PC-9 (cell line): ENCODE data around the gene INSYN2A.

Experiments used
- EZH2 ChIP-seq: fragments of 200-600 bp; sonication (generic); IDR thresholded peaks from 2 replicates; pipeline ENCODE4 v1.8.0; 2017; ENCODE audit warnings: antibody characterized with exemption, low read depth
- TF ChIP-seq, protein P1 (sequence below): fragments of 200-600 bp; sonication (generic); conservative IDR thresholded peaks from 2 replicates; pipeline ENCODE4 v1.6.1; 2017; ENCODE audit warnings: mixed run types, antibody characterized with exemption, mild to moderate bottlenecking, moderate library complexity

DNA sequence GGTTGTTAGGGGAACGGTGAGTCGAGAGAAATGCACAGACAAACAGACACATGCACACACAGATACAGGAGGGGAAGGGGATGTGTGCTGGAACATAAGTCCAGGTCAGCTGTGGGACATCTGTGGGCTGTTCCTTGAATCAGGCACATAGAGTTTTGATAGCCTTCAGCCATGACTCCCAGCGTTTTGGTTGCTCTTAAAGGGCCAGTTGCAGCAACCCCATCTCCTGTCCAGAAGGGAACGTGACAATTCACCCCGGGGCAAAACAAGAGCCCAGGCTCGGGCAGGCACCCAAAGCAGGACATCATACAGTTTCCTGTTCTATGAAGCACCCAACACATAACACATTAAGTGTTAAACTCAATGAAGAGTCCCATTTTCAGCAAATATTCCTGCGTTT is 9.6 kb downstream of the INSYN2A start:
- no peak for TF ChIP-seq EZH2
- TF ChIP-seq, protein P1, sequence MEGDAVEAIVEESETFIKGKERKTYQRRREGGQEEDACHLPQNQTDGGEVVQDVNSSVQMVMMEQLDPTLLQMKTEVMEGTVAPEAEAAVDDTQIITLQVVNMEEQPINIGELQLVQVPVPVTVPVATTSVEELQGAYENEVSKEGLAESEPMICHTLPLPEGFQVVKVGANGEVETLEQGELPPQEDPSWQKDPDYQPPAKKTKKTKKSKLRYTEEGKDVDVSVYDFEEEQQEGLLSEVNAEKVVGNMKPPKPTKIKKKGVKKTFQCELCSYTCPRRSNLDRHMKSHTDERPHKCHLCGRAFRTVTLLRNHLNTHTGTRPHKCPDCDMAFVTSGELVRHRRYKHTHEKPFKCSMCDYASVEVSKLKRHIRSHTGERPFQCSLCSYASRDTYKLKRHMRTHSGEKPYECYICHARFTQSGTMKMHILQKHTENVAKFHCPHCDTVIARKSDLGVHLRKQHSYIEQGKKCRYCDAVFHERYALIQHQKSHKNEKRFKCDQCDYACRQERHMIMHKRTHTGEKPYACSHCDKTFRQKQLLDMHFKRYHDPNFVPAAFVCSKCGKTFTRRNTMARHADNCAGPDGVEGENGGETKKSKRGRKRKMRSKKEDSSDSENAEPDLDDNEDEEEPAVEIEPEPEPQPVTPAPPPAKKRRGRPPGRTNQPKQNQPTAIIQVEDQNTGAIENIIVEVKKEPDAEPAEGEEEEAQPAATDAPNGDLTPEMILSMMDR: no peak
